K562 (cell line): Measurements from ENCODE around the gene RAB3D. TPM values are rescaled to one million over a fixed set of nuclear protein-coding genes. Genes with fewer than 3 reads are reported as not detected.

Experiments
- BDP1 ChIP-seq: IDR thresholded peaks from 3 replicates; pipeline ENCODE4 v1.6.1; 2011; ENCODE audit not compliant: insufficient read length, insufficient read depth
- CBFB ChIP-seq: sonication (generic); formaldehyde crosslinking; IDR thresholded peaks from 2 replicates; pipeline ENCODE4 v1.4.0; 2020; ENCODE audit warnings: mild to moderate bottlenecking, missing genetic modification reagents
- MAFG ChIP-seq: fragments of 450-650 bp; conservative IDR thresholded peaks from 2 replicates; pipeline ENCODE4 v1.6.1; 2016; ENCODE audit warnings: missing genetic modification characterization, missing compliant biosample characterization
- MEIS2 ChIP-seq: fragments of 450-650 bp; IDR thresholded peaks from 2 replicates; pipeline ENCODE4 v1.6.1; 2014; ENCODE audit warnings: mild to moderate bottlenecking; ENCODE audit not compliant: partially characterized antibody
- RBBP5 ChIP-seq: fragments of 200-600 bp; sonication (generic); IDR thresholded peaks from 2 replicates; pipeline ENCODE4 v1.6.1; 2012; ENCODE audit warnings: borderline replicate concordance, mild to moderate bottlenecking, low read length, control low read depth, inconsistent platforms; ENCODE audit not compliant: insufficient read depth, poor library complexity, severe bottlenecking
- ZFX ChIP-seq: sonication (generic); formaldehyde crosslinking; IDR thresholded peaks from 2 replicates; pipeline ENCODE4 v1.8.0; 2022; ENCODE audit warnings: mild to moderate bottlenecking, missing genetic modification reagents, moderate library complexity
- polyA plus RNA-seq, 8 experiments: library from polyadenylated mRNA; depleted of rRNA in 4 of 8; stranded (reverse) in 5 of 8; unstranded in 3 of 8; fragments of >200 nt; fragmentation: Nextera tagmentation in 2 of 8; fragmentation: Illumina TruSeq in 1 of 8; extraction: Ambion mirVana in 2 of 8; extraction: Trizol in 1 of 8; gene quantifications; 2 replicates each; pipeline versions ENCODE4 v1.2.1 to v1.2.3, GENCODE V29; 2011 to 2014; ENCODE audit warnings: inconsistent platforms in 1 of 8, missing spikeins in 1 of 8
- total RNA-seq, 7 experiments: library from RNA; depleted of rRNA in 6 of 7; stranded (reverse); fragments of >200 nt in 6 of 7; fragmentation: Illumina TruSeq in 2 of 7; extraction: Trizol in 2 of 7; gene quantifications; 2 replicates each; pipeline versions ENCODE4 v1.2.1 to v1.2.3, GENCODE V29; 2011 to 2021; ENCODE audit warnings: low replicate concordance in 1 of 7
- TF ChIP-seq, protein P1 (sequence below): fragments of 450-650 bp; formaldehyde crosslinking; IDR thresholded peaks from 2 replicates; pipeline ENCODE4 v1.4.0; 2022; ENCODE audit warnings: mild to moderate bottlenecking, moderate library complexity
- TF ChIP-seq, protein P2 (sequence below): fragments of 200-800 bp; sonication (Bioruptor generic); IDR thresholded peaks from 2 replicates; pipeline ENCODE4 v1.6.1; 2016; ENCODE audit warnings: missing genetic modification characterization, missing compliant biosample characterization
- TF ChIP-seq, protein P3 (sequence below): sonication (generic); formaldehyde crosslinking; IDR thresholded peaks from 2 replicates; pipeline ENCODE4 v1.8.0; 2022; ENCODE audit warnings: missing genetic modification reagents, mild to moderate bottlenecking, moderate library complexity, borderline replicate concordance
- TF ChIP-seq, protein P4 (sequence below): fragments of 450-650 bp; IDR thresholded peaks from 2 replicates; pipeline ENCODE4 v1.7.1; 2018; ENCODE audit warnings: mild to moderate bottlenecking, low read depth; ENCODE audit not compliant: partially characterized antibody
- TF ChIP-seq, protein P5 (sequence below): fragments of 250-450 bp; sonication (Bioruptor Pico); IDR thresholded peaks from 2 replicates; pipeline ENCODE4 v1.6.1; 2021; ENCODE audit warnings: mild to moderate bottlenecking
- TF ChIP-seq, protein P6 (sequence below), 2 experiments: IDR thresholded peaks; 2 replicates each; pipeline ENCODE4 v1.6.1; 2011; ENCODE audit warnings: borderline replicate concordance in 1 of 2, control low read depth in 1 of 2, low read depth in 1 of 2, low read length in 1 of 2, mild to moderate bottlenecking in 1 of 2, mixed read lengths in 1 of 2, moderate library complexity in 1 of 2; ENCODE audit not compliant: insufficient read depth in 1 of 2, insufficient read length in 1 of 2, poor library complexity in 1 of 2, severe bottlenecking in 1 of 2; ENCODE audit errors: extremely low read depth in 1 of 2

Gene RAB3D
- total and polyA plus RNA-seq, 9 of the 15 experiments (the other 6 are each of a cell fraction or from before 2014, with no cell fraction given) = 0.34 to 3.3 (median 1.3) TPM

DNA sequence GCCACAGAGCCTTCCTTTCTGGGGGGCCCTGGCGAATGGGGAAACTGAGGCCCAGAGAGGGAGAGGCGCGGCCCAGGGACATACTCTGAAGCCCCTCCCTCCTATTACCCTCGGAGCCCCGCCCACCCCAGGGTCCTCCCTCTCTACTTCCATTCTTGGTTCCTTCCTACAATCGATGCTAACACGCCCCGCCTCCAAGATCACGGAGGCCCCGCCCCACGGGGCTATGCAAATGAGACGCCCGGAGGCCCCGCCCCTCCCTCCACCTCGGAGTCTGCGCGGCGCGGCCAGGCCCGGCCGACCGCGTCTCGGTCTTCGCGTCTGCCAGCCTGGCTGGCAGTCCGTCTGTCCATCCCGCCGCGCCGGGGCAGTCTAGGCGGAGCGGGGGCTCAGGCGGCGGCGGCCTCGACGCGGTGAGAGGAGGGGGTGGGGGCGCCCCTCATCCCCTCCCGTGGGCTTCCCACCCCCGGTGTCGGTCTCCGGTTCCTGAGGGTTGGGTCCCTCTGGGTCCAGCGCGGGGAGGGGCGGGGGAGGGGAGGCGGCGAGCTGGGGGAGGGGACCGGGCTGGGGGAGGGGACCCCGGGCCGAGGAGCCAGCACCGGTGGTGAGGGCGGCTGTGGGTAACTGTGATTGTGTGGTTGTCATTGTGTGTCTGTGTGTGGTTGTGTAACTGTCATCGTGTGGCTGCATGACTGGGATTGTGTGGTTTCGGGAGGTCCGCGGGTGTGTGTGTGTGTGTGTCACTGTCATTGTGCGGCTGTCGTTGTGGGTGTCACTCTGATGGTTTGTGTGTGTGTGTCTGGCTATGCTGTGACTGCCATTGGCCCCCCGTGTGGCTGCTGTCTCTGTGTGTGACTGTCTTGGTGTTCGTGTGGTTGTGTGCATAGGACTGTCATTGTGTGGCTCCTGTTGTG is 16.0 kb upstream of the RAB3D start, which contains the start of gene PLPPR2 (continued):
- TF ChIP-seq, protein P1, sequence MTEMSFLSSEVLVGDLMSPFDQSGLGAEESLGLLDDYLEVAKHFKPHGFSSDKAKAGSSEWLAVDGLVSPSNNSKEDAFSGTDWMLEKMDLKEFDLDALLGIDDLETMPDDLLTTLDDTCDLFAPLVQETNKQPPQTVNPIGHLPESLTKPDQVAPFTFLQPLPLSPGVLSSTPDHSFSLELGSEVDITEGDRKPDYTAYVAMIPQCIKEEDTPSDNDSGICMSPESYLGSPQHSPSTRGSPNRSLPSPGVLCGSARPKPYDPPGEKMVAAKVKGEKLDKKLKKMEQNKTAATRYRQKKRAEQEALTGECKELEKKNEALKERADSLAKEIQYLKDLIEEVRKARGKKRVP (CRISPR knock-in tag) = no peak
- TF ChIP-seq, protein P2, sequence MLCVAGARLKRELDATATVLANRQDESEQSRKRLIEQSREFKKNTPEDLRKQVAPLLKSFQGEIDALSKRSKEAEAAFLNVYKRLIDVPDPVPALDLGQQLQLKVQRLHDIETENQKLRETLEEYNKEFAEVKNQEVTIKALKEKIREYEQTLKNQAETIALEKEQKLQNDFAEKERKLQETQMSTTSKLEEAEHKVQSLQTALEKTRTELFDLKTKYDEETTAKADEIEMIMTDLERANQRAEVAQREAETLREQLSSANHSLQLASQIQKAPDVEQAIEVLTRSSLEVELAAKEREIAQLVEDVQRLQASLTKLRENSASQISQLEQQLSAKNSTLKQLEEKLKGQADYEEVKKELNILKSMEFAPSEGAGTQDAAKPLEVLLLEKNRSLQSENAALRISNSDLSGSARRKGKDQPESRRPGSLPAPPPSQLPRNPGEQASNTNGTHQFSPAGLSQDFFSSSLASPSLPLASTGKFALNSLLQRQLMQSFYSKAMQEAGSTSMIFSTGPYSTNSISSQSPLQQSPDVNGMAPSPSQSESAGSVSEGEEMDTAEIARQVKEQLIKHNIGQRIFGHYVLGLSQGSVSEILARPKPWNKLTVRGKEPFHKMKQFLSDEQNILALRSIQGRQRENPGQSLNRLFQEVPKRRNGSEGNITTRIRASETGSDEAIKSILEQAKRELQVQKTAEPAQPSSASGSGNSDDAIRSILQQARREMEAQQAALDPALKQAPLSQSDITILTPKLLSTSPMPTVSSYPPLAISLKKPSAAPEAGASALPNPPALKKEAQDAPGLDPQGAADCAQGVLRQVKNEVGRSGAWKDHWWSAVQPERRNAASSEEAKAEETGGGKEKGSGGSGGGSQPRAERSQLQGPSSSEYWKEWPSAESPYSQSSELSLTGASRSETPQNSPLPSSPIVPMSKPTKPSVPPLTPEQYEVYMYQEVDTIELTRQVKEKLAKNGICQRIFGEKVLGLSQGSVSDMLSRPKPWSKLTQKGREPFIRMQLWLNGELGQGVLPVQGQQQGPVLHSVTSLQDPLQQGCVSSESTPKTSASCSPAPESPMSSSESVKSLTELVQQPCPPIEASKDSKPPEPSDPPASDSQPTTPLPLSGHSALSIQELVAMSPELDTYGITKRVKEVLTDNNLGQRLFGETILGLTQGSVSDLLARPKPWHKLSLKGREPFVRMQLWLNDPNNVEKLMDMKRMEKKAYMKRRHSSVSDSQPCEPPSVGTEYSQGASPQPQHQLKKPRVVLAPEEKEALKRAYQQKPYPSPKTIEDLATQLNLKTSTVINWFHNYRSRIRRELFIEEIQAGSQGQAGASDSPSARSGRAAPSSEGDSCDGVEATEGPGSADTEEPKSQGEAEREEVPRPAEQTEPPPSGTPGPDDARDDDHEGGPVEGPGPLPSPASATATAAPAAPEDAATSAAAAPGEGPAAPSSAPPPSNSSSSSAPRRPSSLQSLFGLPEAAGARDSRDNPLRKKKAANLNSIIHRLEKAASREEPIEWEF = no peak
- TF ChIP-seq MEIS2 = no peak
- TF ChIP-seq MAFG = no peak
- TF ChIP-seq RBBP5 = no peak
- TF ChIP-seq, protein P3, sequence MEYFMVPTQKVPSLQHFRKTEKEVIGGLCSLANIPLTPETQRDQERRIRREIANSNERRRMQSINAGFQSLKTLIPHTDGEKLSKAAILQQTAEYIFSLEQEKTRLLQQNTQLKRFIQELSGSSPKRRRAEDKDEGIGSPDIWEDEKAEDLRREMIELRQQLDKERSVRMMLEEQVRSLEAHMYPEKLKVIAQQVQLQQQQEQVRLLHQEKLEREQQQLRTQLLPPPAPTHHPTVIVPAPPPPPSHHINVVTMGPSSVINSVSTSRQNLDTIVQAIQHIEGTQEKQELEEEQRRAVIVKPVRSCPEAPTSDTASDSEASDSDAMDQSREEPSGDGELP (CRISPR knock-in tag) = no peak; the same call in 1 of the 2 replicates
- TF ChIP-seq ZFX = peak; percentile 66
- TF ChIP-seq CBFB (CRISPR knock-in tag) = peak; percentile 51; the same call in 1 of the 2 replicates
- TF ChIP-seq, protein P4, sequence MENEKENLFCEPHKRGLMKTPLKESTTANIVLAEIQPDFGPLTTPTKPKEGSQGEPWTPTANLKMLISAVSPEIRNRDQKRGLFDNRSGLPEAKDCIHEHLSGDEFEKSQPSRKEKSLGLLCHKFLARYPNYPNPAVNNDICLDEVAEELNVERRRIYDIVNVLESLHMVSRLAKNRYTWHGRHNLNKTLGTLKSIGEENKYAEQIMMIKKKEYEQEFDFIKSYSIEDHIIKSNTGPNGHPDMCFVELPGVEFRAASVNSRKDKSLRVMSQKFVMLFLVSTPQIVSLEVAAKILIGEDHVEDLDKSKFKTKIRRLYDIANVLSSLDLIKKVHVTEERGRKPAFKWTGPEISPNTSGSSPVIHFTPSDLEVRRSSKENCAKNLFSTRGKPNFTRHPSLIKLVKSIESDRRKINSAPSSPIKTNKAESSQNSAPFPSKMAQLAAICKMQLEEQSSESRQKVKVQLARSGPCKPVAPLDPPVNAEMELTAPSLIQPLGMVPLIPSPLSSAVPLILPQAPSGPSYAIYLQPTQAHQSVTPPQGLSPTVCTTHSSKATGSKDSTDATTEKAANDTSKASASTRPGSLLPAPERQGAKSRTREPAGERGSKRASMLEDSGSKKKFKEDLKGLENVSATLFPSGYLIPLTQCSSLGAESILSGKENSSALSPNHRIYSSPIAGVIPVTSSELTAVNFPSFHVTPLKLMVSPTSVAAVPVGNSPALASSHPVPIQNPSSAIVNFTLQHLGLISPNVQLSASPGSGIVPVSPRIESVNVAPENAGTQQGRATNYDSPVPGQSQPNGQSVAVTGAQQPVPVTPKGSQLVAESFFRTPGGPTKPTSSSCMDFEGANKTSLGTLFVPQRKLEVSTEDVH = no peak
- TF ChIP-seq, protein P5, sequence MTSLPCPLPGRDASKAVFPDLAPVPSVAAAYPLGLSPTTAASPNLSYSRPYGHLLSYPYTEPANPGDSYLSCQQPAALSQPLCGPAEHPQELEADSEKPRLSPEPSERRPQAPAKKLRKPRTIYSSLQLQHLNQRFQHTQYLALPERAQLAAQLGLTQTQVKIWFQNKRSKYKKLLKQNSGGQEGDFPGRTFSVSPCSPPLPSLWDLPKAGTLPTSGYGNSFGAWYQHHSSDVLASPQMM (CRISPR knock-in tag) = no peak
- TF ChIP-seq, protein P6, sequence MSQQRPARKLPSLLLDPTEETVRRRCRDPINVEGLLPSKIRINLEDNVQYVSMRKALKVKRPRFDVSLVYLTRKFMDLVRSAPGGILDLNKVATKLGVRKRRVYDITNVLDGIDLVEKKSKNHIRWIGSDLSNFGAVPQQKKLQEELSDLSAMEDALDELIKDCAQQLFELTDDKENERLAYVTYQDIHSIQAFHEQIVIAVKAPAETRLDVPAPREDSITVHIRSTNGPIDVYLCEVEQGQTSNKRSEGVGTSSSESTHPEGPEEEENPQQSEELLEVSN (IDR thresholded peaks at IDR 0.05; ENCODE audit: borderline replicate concordance in 1 of 2, extremely low read depth in 1 of 2, insufficient read depth in 1 of 2, insufficient read length in 1 of 2, low read depth in 1 of 2, low read length in 1 of 2, poor library complexity in 1 of 2, severe bottlenecking in 1 of 2) = peak in 1 of 2 experiments; percentile 72
- no peak for TF ChIP-seq BDP1
